Measurements from ENCODE around the gene KCNAB1. TPM values are rescaled to one million over a fixed set of nuclear protein-coding genes. Genes with fewer than 3 reads are reported as not detected.
A peak's percentile ranks its signal among the peaks of the same experiment; 100 is the strongest.

KCNAB1 gene
- total and polyA plus RNA-seq, 4 donors = 8.9 to 45.8 (median 17.8) TPM

GRCh38 chr3:156548041-156548687, 427.8 kb downstream of the KCNAB1 start:
- Histone ChIP-seq H3K36me3 (ENCODE audit: control insufficient read depth in 1 of 2, insufficient read depth in 2 of 2, low read length in 1 of 2) (peaks cover 2 to 6% of the 10 kb centered on the region in 2 donors), H3K4me3 (ENCODE audit: low read length in 2 of 2) (no peak overlapping the region), H3K4me1 (ENCODE audit: control insufficient read depth in 1 of 2, insufficient read depth in 2 of 2, low read length in 2 of 2) (peaks cover 4 to 8% of the 10 kb centered on the region in 2 donors), H3K27me3 (ENCODE audit: control insufficient read depth in 1 of 2, insufficient read depth in 2 of 2, low read length in 1 of 2) (no peaks in the 10 kb centered on the region), H3K9me3 (ENCODE audit: control insufficient read depth, low read length) (no peaks in the 10 kb centered on the region), H3K27ac (ENCODE audit: low read depth in 1 of 2, low read length in 2 of 2) (no peak overlapping the region)
- intact Hi-C loops (cut with DNase I) = loop anchor here in 1 of 2 donors (10.0 kb wide), 1 partner anchor 587 kb away; no protein-coding TSS in a partner anchor
- ATAC-seq (ENCODE audit: low FRiP score) (no peak), DNase-seq (no peak)
- 75 to 78% methylated on average over 4 of the region's 4 CpGs for WGBS, 2 donors

- 50 to 57% methylated on average over 6 of the region's 6 CpGs for WGBS, 2 donors
- DNase-seq (no peak), ATAC-seq (ENCODE audit: low FRiP score) (no peak)
- Histone ChIP-seq H3K4me3 (ENCODE audit: low read length in 2 of 2) (no peak overlapping the region), H3K27me3 (ENCODE audit: control insufficient read depth in 1 of 2, insufficient read depth in 2 of 2, low read length in 1 of 2) (no peaks in the 10 kb centered on the region), H3K36me3 (ENCODE audit: control insufficient read depth in 1 of 2, insufficient read depth in 2 of 2, low read length in 1 of 2) (peaks cover 2 to 6% of the 10 kb centered on the region in 2 donors), H3K9me3 (ENCODE audit: control insufficient read depth, low read length) (no peaks in the 10 kb centered on the region), H3K27ac (ENCODE audit: low read depth in 1 of 2, low read length in 2 of 2) (no peak overlapping the region), H3K4me1 (ENCODE audit: control insufficient read depth in 1 of 2, insufficient read depth in 2 of 2, low read length in 2 of 2) (peaks cover 4% of the 10 kb centered on the region in 2 donors)
- intact Hi-C loops (cut with DNase I) = loop anchor here in 1 of 2 donors (10.0 kb wide), 1 partner anchor 586 kb away; no protein-coding TSS in a partner anchor
Observed at GRCh38 chr3:156548902-156549301, 428.5 kb downstream of the KCNAB1 start.

- 45 to 52% methylated on average over 4 of the region's 4 CpGs for WGBS, 2 donors
- Histone ChIP-seq H3K4me1 (ENCODE audit: control insufficient read depth in 1 of 2, insufficient read depth in 2 of 2, low read length in 2 of 2) (peaks cover 2 to 4% of the 10 kb centered on the region in 2 donors), H3K4me3 (ENCODE audit: low read length in 2 of 2) (no peak overlapping the region), H3K9me3 (ENCODE audit: control insufficient read depth, low read length) (no peaks in the 10 kb centered on the region), H3K27me3 (ENCODE audit: control insufficient read depth in 1 of 2, insufficient read depth in 2 of 2, low read length in 1 of 2) (no peaks in the 10 kb centered on the region), H3K27ac (ENCODE audit: low read depth in 1 of 2, low read length in 2 of 2) (peak overlapping the region in 1 of 2 donors; percentile 48), H3K36me3 (ENCODE audit: control insufficient read depth in 1 of 2, insufficient read depth in 2 of 2, low read length in 1 of 2) (peaks cover under 1 to 2% of the 10 kb centered on the region in 2 donors)
- intact Hi-C loops (cut with DNase I) = loop anchor here (5.0 kb wide), 3 partner anchors 121 to 536 kb away; partner anchors contain the start of gene TIPARP (in 1 of the 2)
- ATAC-seq (ENCODE audit: low FRiP score) (no peak), DNase-seq (no peak)
Observed at GRCh38 chr3:156551261-156551660, 430.9 kb downstream of the KCNAB1 start.

GRCh38 chr3:156551746-156552145, 431.4 kb downstream of the KCNAB1 start:
- no peak overlapping the region for H3K27ac ChIP-seq (ENCODE audit: low read depth in 1 of 2, low read length in 2 of 2)
- H3K4me3 ChIP-seq (ENCODE audit: low read length in 2 of 2) = no peak overlapping the region
- H3K9me3 ChIP-seq (ENCODE audit: control insufficient read depth, low read length) = no peaks in the 10 kb centered on the region
- H3K4me1 ChIP-seq (ENCODE audit: control insufficient read depth in 1 of 2, insufficient read depth in 2 of 2, low read length in 2 of 2) = peaks cover 2 to 4% of the 10 kb centered on the region in 2 donors
- ATAC-seq (ENCODE audit: low FRiP score) = no peak
- peaks cover 0 to 2% of the 10 kb centered on the region in 2 donors for H3K36me3 ChIP-seq (ENCODE audit: control insufficient read depth in 1 of 2, insufficient read depth in 2 of 2, low read length in 1 of 2)
- DNase-seq = no peak
- H3K27me3 ChIP-seq (ENCODE audit: control insufficient read depth in 1 of 2, insufficient read depth in 2 of 2, low read length in 1 of 2) = no peaks in the 10 kb centered on the region
- 54% methylated on average over 4 of the region's 4 CpGs for WGBS, 2 donors
- intact Hi-C loops (cut with DNase I) = loop anchor here (5.0 kb wide), 3 partner anchors 121 to 536 kb away; partner anchors contain the start of gene TIPARP (in 1 of the 2)

GRCh38 chr3:156552973-156553372, 432.6 kb downstream of the KCNAB1 start:
- WGBS, 2 donors = 42 to 45% methylated on average over 2 of the region's 2 CpGs
- no peak overlapping the region for H3K27ac ChIP-seq (ENCODE audit: low read depth in 1 of 2, low read length in 2 of 2)
- peak overlapping the region in 1 of 2 donors; percentile 61 for H3K4me3 ChIP-seq (ENCODE audit: low read length in 2 of 2)
- H3K9me3 ChIP-seq (ENCODE audit: control insufficient read depth, low read length) = no peaks in the 10 kb centered on the region
- no peaks in the 10 kb centered on the region for H3K27me3 ChIP-seq (ENCODE audit: control insufficient read depth in 1 of 2, insufficient read depth in 2 of 2, low read length in 1 of 2)
- H3K4me1 ChIP-seq (ENCODE audit: control insufficient read depth in 1 of 2, insufficient read depth in 2 of 2, low read length in 2 of 2) = peaks cover 2 to 4% of the 10 kb centered on the region in 2 donors
- H3K36me3 ChIP-seq (ENCODE audit: control insufficient read depth in 1 of 2, insufficient read depth in 2 of 2, low read length in 1 of 2) = peaks cover 0 to 2% of the 10 kb centered on the region in 2 donors
- DNase-seq = no peak
- intact Hi-C loops (cut with DNase I) = loop anchor here (5.0 kb wide), 3 partner anchors 119 to 534 kb away; partner anchors contain the start of gene TIPARP (in 1 of the 2)
- ATAC-seq (ENCODE audit: low FRiP score) = no peak

GRCh38 chr3:156553705-156554356, 433.5 kb downstream of the KCNAB1 start:
- DNase-seq (no peak), ATAC-seq (ENCODE audit: low FRiP score) (no peak)
- WGBS, 2 donors = 24 to 25% methylated on average over 11 of the region's 11 CpGs
- no peaks in the 10 kb centered on the region for H3K27me3 ChIP-seq (ENCODE audit: control insufficient read depth in 1 of 2, insufficient read depth in 2 of 2, low read length in 1 of 2)
- peak overlapping the region; percentile 43 to 61 for H3K4me3 ChIP-seq (ENCODE audit: low read length in 2 of 2)
- no peaks in the 10 kb centered on the region for H3K9me3 ChIP-seq (ENCODE audit: control insufficient read depth, low read length)
- H3K4me1 ChIP-seq (ENCODE audit: control insufficient read depth in 1 of 2, insufficient read depth in 2 of 2, low read length in 2 of 2) = peaks cover 2 to 4% of the 10 kb centered on the region in 2 donors
- no peaks in the 10 kb centered on the region for H3K36me3 ChIP-seq (ENCODE audit: control insufficient read depth in 1 of 2, insufficient read depth in 2 of 2, low read length in 1 of 2)
- intact Hi-C loops (cut with DNase I) = loop anchor here (5.0 kb wide), 3 partner anchors 118 to 533 kb away; partner anchors contain the start of gene TIPARP (in 1 of the 2)
- H3K27ac ChIP-seq (ENCODE audit: low read depth in 1 of 2, low read length in 2 of 2) = peak overlapping the region in 1 of 2 donors; percentile 40

- intact Hi-C loops (cut with DNase I) = loop anchor here (5.0 kb wide), 3 partner anchors 118 to 533 kb away; partner anchors contain the start of gene TIPARP (in 1 of the 2)
- H3K36me3 ChIP-seq (ENCODE audit: control insufficient read depth in 1 of 2, insufficient read depth in 2 of 2, low read length in 1 of 2) = no peaks in the 10 kb centered on the region
- H3K27ac ChIP-seq (ENCODE audit: low read depth in 1 of 2, low read length in 2 of 2) = peak overlapping the region in 1 of 2 donors; percentile 70
- H3K27me3 ChIP-seq (ENCODE audit: control insufficient read depth in 1 of 2, insufficient read depth in 2 of 2, low read length in 1 of 2) = no peaks in the 10 kb centered on the region
- no peak for ATAC-seq (ENCODE audit: low FRiP score)
- DNase-seq = no peak
- peaks cover 2 to 4% of the 10 kb centered on the region in 2 donors for H3K4me1 ChIP-seq (ENCODE audit: control insufficient read depth in 1 of 2, insufficient read depth in 2 of 2, low read length in 2 of 2)
- WGBS, 2 donors = 0 to 2% methylated on average over 11 of the region's 11 CpGs
- no peaks in the 10 kb centered on the region for H3K9me3 ChIP-seq (ENCODE audit: control insufficient read depth, low read length)
- peak overlapping the region; percentile 43 to 61 for H3K4me3 ChIP-seq (ENCODE audit: low read length in 2 of 2)
Observed at GRCh38 chr3:156554515-156554841, 434.1 kb downstream of the KCNAB1 start.

GRCh38 chr3:156554842-156555687, 434.7 kb downstream of the KCNAB1 start, which contains the start of gene SSR3:
Gene SSR3 (minus strand): TSS chr3:156555117. CDS start chr3:156555089, 28 bp downstream.
- H3K4me1 ChIP-seq (ENCODE audit: control insufficient read depth in 1 of 2, insufficient read depth in 2 of 2, low read length in 2 of 2) = peaks cover 2 to 4% of the 10 kb centered on the region in 2 donors
- ATAC-seq (ENCODE audit: low FRiP score) = peak; percentile 100
- no peaks in the 10 kb centered on the region for H3K9me3 ChIP-seq (ENCODE audit: control insufficient read depth, low read length)
- no peaks in the 10 kb centered on the region for H3K36me3 ChIP-seq (ENCODE audit: control insufficient read depth in 1 of 2, insufficient read depth in 2 of 2, low read length in 1 of 2)
- H3K27me3 ChIP-seq (ENCODE audit: control insufficient read depth in 1 of 2, insufficient read depth in 2 of 2, low read length in 1 of 2) = no peaks in the 10 kb centered on the region
- WGBS, 2 donors = 3 to 4% methylated on average over 60 of the region's 60 CpGs
- peak within 1 kb of the TSS in 1 of 2 donors; percentile 70 for H3K27ac ChIP-seq (ENCODE audit: low read depth in 1 of 2, low read length in 2 of 2)
- H3K4me3 ChIP-seq (ENCODE audit: low read length in 2 of 2) = peak within 1 kb of the TSS; percentile 43 to 61
- intact Hi-C loops (cut with DNase I) = loop anchor here (1.0 to 5.0 kb wide), 5 partner anchors 52 to 532 kb away; partner anchors contain the start of gene TIPARP (in 2 of the 2)
- DNase-seq = peak; percentile 100

Measured in aorta (tissue), 5 donors.